A549 (cell line): ENCODE data around the gene CDADC1. TPM values are rescaled to one million over a fixed set of nuclear protein-coding genes. Genes with fewer than 3 reads are reported as not detected.

Experiments
- ATAC-seq, 2 experiments: fragments of 200-7000 bp in 1 of 2; fragments of >200 bp in 1 of 2; cut with Nextera tagmentation in 1 of 2; cut with Tn5 transposase in 1 of 2; 3 replicates each; pipeline versions ENCODE4 v1.8.0 to v1.9.1; 2018 to 2020; ENCODE audit warnings: mild to moderate bottlenecking in 1 of 2, moderate library complexity in 1 of 2
- CTCF ChIA-PET: fragments of 300-600 bp; sonication (Branson Sonifier 250); formaldehyde crosslinking; extraction: SDS; loops from one replicate; lab custom pipeline; 2021; ENCODE audit warnings: antibody characterized with exemption, inconsistent platforms; lab: Yijun Ruan, JAX
- POLR2A ChIA-PET: fragments of 350-600 bp; formaldehyde crosslinking; extraction: SDS; loops from one replicate; lab custom pipeline; 2021; ENCODE audit warnings: antibody characterized with exemption, inconsistent platforms; lab: Yijun Ruan, JAX
- DNase-seq, 2 experiments: peaks; one replicate each; pipeline versions ENCODE4 v3.0.0 to v3.0.0-alpha.2; 2011 to 2016; ENCODE audit warnings: low read depth in 1 of 2, low spot score in 1 of 2
- FAIRE-seq: peaks from 2 replicates; lab custom pipeline; 2011; peaks lifted over from hg19 to GRCh38; lab: Jason Lieb, UNC
- H3K27ac ChIP-seq, 2 experiments: fragments of >200 bp; sonication (Bioruptor Twin); formaldehyde crosslinking; 3 replicates each; pipeline ENCODE4 v1.5.1; 2016 to 2017
- H3K4me1 ChIP-seq: fragments of >200 bp; sonication (Bioruptor Twin); formaldehyde crosslinking; 3 replicates; pipeline ENCODE4 v1.6.1; 2016
- H3K4me2 ChIP-seq: fragments of >200 bp; sonication (Bioruptor Twin); formaldehyde crosslinking; 3 replicates; pipeline ENCODE4 v1.6.1; 2016
- H3K4me3 ChIP-seq: fragments of >200 bp; sonication (Bioruptor Twin); formaldehyde crosslinking; 3 replicates; pipeline ENCODE4 v1.5.1; 2016
- H3K9me3 ChIP-seq: fragments of >200 bp; sonication (Bioruptor Twin); formaldehyde crosslinking; 3 replicates; pipeline ENCODE4 v1.6.1; 2016
- CBX8 ChIP-seq: fragments of 200-600 bp; sonication (generic); IDR thresholded peaks from 2 replicates; pipeline ENCODE4 v1.6.1; 2016
- FOXS1 ChIP-seq: fragments of 250-450 bp; sonication (Bioruptor Pico); IDR thresholded peaks from 2 replicates; pipeline ENCODE4 v1.5.0; 2020; ENCODE audit warnings: mild to moderate bottlenecking, moderate library complexity
- HDAC2 ChIP-seq: fragments of 200-600 bp; sonication (generic); IDR thresholded peaks from 2 replicates; pipeline ENCODE4 v1.6.1; 2016
- HOXB5 ChIP-seq: fragments of 250-450 bp; sonication (Bioruptor Pico); IDR thresholded peaks from 2 replicates; pipeline ENCODE4 v1.5.0; 2020; ENCODE audit warnings: mild to moderate bottlenecking, moderate library complexity
- KDM5A ChIP-seq: fragments of 200-600 bp; sonication (generic); IDR thresholded peaks from 2 replicates; pipeline ENCODE4 v1.6.1; 2016; ENCODE audit warnings: antibody characterized with exemption, mild to moderate bottlenecking
- MAZ ChIP-seq: fragments of 150-350 bp; IDR thresholded peaks from 2 replicates; pipeline ENCODE4 v1.6.1; 2014; ENCODE audit warnings: antibody characterized with exemption, low read depth, low read length, borderline replicate concordance
- NPAS2 ChIP-seq: fragments of 250-450 bp; sonication (Bioruptor Pico); IDR thresholded peaks from 2 replicates; pipeline ENCODE4 v1.8.0; 2022; ENCODE audit warnings: mild to moderate bottlenecking, moderate library complexity, borderline replicate concordance
- NR3C1 ChIP-seq: fragments of >200 bp; sonication (Bioruptor Twin); formaldehyde crosslinking; IDR thresholded peaks from 3 replicates; pipeline ENCODE4 v1.6.1; 2017
- SMC3 ChIP-seq: fragments of >200 bp; sonication (Bioruptor Twin); formaldehyde crosslinking; IDR thresholded peaks from 3 replicates; pipeline ENCODE4 v1.6.1; 2018; ENCODE audit warnings: inconsistent platforms
- ZC3H11A ChIP-seq: fragments of 450-650 bp; IDR thresholded peaks from 2 replicates; pipeline ENCODE4 v1.6.1; 2014; ENCODE audit warnings: antibody characterized with exemption, mild to moderate bottlenecking
- ZFP36 ChIP-seq: fragments of 450-650 bp; IDR thresholded peaks from 2 replicates; pipeline ENCODE4 v1.6.1; 2014; ENCODE audit warnings: borderline replicate concordance; ENCODE audit not compliant: partially characterized antibody
- ZNF302 ChIP-seq: fragments of 250-450 bp; sonication (Bioruptor Pico); IDR thresholded peaks from 2 replicates; pipeline ENCODE4 v1.9.0; 2021; ENCODE audit warnings: inconsistent platforms, mild to moderate bottlenecking, moderate library complexity
- WGBS: methylation state at CpG from one replicate; pipeline ENCODE4 v1.1.6; 2017; ENCODE audit errors: missing lambda C conversion rate; 5-methylcytosine and 5-hydroxymethylcytosine counted together
- polyA plus RNA-seq, 4 experiments: library from polyadenylated mRNA; depleted of rRNA in 3 of 4; stranded (reverse); fragments of >200 nt; fragmentation: RNase III in 1 of 4; extraction: RNeasy Plus Mini Kit Qiagen cat#74134 plus additional on column Dnase treatment in 1 of 4; gene quantifications; 2 replicates in 3 of 4; 3 replicates in 1 of 4; pipeline ENCODE4 v1.2.3, GENCODE V29; 2011 to 2017
- TF ChIP-seq, protein P1 (sequence below): fragments of 250-450 bp; sonication (Bioruptor Pico); IDR thresholded peaks from 2 replicates; pipeline ENCODE4 v1.5.0; 2021; ENCODE audit warnings: mild to moderate bottlenecking, moderate library complexity, borderline replicate concordance
- TF ChIP-seq, protein P2 (sequence below): fragments of 250-450 bp; sonication (Bioruptor Pico); IDR thresholded peaks from 2 replicates; pipeline ENCODE4 v1.5.0; 2020; ENCODE audit warnings: low read depth, mild to moderate bottlenecking, moderate library complexity
- TF ChIP-seq, protein P3 (sequence below): IDR thresholded peaks from 2 replicates; pipeline ENCODE4 v1.6.1; 2012

The CDADC1 gene
- polyA plus RNA-seq, 2 of the 4 experiments (the other 2 are of a cell fraction) = 4.3 to 9.6 TPM

DNA sequence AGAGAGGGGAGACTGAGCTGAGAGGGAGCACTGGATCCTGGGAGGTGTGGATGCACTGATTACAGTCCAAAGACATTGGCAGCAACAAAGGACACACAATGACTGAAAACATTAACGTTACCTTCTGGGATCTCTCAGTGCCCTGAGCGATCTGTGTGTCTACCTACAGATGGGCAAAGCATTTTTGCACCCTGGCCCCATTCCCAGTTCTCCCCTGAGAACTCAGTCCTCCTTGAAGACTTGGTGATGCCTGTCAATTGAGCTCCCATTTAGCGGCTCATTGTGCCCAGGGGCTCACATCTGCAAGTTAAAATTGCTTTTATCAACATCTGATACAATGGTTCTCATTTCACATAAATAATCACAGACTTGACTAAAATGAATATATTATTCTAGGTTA, 62.5 kb downstream of the CDADC1 start (continued):
- TF ChIP-seq, protein P1, sequence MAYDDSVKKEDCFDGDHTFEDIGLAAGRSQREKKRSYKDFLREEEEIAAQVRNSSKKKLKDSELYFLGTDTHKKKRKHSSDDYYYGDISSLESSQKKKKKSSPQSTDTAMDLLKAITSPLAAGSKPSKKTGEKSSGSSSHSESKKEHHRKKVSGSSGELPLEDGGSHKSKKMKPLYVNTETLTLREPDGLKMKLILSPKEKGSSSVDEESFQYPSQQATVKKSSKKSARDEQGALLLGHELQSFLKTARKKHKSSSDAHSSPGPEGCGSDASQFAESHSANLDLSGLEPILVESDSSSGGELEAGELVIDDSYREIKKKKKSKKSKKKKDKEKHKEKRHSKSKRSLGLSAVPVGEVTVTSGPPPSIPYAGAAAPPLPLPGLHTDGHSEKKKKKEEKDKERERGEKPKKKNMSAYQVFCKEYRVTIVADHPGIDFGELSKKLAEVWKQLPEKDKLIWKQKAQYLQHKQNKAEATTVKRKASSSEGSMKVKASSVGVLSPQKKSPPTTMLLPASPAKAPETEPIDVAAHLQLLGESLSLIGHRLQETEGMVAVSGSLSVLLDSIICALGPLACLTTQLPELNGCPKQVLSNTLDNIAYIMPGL (CRISPR knock-in tag) = no peak
- TF ChIP-seq, all 56 proteins: peak for 0

GRCh38 chr13:49311816-49312215, 64.1 kb downstream of the CDADC1 start:
- TF ChIP-seq ZC3H11A = no peak
- TF ChIP-seq, protein P2, sequence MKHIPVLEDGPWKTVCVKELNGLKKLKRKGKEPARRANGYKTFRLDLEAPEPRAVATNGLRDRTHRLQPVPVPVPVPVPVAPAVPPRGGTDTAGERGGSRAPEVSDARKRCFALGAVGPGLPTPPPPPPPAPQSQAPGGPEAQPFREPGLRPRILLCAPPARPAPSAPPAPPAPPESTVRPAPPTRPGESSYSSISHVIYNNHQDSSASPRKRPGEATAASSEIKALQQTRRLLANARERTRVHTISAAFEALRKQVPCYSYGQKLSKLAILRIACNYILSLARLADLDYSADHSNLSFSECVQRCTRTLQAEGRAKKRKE = no peak
- Histone ChIP-seq H3K4me1 (peaks cover 24% of the 10 kb centered on the region), H3K9me3 (no peaks in the 10 kb centered on the region), H3K4me2 (no peak overlapping the region), H3K27ac (no peak overlapping the region), H3K4me3 (no peak overlapping the region)
- ChIA-PET CTCF (interaction anchor here (1.2 to 2.0 kb wide), 3 partner anchors 182 to 338 kb away, joined by 3 to 5 read pairs (median 3); no protein-coding TSS in a partner anchor), POLR2A (no interaction called here)
- no peak for DNase-seq
- FAIRE-seq = no peak
- 91% methylated on average over 6 of the region's 6 CpGs for WGBS
- ATAC-seq = no peak

DNA sequence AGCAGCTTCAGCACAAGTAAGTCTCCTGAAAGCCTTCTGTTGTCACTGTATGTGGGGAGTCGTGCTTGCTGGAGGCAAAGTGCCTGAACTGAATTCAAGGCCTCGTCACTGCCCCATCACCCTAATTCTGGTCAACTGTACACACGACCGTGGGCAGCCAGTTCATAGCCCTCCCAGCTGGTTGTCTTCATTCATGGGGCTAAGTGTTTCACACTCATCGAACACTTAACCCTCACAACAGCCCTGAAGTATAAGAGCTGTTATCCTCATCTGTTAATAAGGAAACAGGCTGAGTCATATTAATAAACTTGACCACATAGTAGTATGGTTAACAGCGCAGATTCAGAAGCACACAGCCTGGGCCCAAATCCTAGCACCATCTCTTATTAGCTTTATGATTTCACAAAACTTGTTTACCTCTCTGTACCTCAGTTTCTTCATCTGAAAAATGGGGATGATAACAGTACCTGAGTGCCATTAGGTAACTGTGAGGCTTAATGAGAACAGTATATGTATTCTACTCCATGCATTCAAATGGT, 66.7 kb downstream of the CDADC1 start:
- Histone ChIP-seq H3K4me1 (peaks cover 13% of the 10 kb centered on the region), H3K27ac (peak overlapping the region; percentile 63 to 86), H3K9me3 (no peaks in the 10 kb centered on the region), H3K4me2 (peak overlapping the region; percentile 54), H3K4me3 (no peak overlapping the region)
- ChIA-PET POLR2A (interaction anchor here (0.5 to 1.4 kb wide), 3 partner anchors 130 to 276 kb away, joined by 3 to 5 read pairs (median 4); partner anchors contain the start of genes CAB39L, PHF11 and SETDB2), CTCF (interaction anchor here (0.5 to 2.6 kb wide), 7 partner anchors 8 to 293 kb away, joined by 3 to 15 read pairs (median 3); partner anchors contain the start of genes CAB39L and SETDB2)
- no peak for DNase-seq
- no peak for FAIRE-seq
- no peak; a peak in 1 of 6 replicates for ATAC-seq
- WGBS = 85% methylated on average over 6 of the region's 6 CpGs
- TF ChIP-seq FOXS1 (CRISPR knock-in tag) = no peak
- TF ChIP-seq KDM5A = no peak
- TF ChIP-seq SMC3 = no peak
- TF ChIP-seq, protein P3, sequence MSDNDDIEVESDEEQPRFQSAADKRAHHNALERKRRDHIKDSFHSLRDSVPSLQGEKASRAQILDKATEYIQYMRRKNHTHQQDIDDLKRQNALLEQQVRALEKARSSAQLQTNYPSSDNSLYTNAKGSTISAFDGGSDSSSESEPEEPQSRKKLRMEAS = no peak
- TF ChIP-seq CBX8 = no peak
- TF ChIP-seq HOXB5 = no peak

GRCh38 chr13:49315036-49315565, 67.4 kb downstream of the CDADC1 start:
- no peak for ATAC-seq
- ChIA-PET POLR2A (interaction anchor here (1.0 kb wide), 1 partner anchor 180 kb away, joined by 3 read pairs; the partner anchor contains the start of gene PHF11), CTCF (interaction anchor here (0.5 to 2.6 kb wide), 3 partner anchors 14 to 129 kb away, joined by 3 to 15 read pairs (median 3); partner anchors contain the start of genes CAB39L and SETDB2)
- 97% methylated on average over 3 of the region's 3 CpGs for WGBS
- no peak for FAIRE-seq
- H3K4me2 ChIP-seq = no peak overlapping the region
- H3K4me1 ChIP-seq = peaks cover 13% of the 10 kb centered on the region
- H3K27ac ChIP-seq = no peak overlapping the region
- DNase-seq = no peak
- H3K9me3 ChIP-seq = no peaks in the 10 kb centered on the region
- no peak overlapping the region for H3K4me3 ChIP-seq
- TF ChIP-seq ZNF302 (CRISPR knock-in tag) (no peak), MAZ (no peak), SMC3 (no peak), NPAS2 (CRISPR knock-in tag) (no peak), NR3C1 (no peak), ZC3H11A (no peak), ZFP36 (no peak), HDAC2 (no peak)
